Mucosa of gallbladder (tissue), 1 donor: ENCODE results near the gene PLEKHG3. TPM values are rescaled to one million over a fixed set of nuclear protein-coding genes. Genes with fewer than 3 reads are reported as not detected.

Source experiments
- DNase-seq: peaks from one replicate; pipeline ENCODE4 v3.0.0-alpha.2; 2020; ENCODE audit warnings: low spot score
- total RNA-seq: library from RNA; stranded (reverse); gene quantifications from one replicate; pipeline ENCODE4 v1.2.1, GENCODE V29; 2021
- donor health status: DM: no; HTN: no; CAD: no.

The PLEKHG3 gene
- total RNA-seq, 1 donor from 2014 or later, result 101 TPM

- DNase-seq, result no peak
Observed at GRCh38 chr14:64706593-64707193, 2.5 kb downstream of the PLEKHG3 start.

DNA sequence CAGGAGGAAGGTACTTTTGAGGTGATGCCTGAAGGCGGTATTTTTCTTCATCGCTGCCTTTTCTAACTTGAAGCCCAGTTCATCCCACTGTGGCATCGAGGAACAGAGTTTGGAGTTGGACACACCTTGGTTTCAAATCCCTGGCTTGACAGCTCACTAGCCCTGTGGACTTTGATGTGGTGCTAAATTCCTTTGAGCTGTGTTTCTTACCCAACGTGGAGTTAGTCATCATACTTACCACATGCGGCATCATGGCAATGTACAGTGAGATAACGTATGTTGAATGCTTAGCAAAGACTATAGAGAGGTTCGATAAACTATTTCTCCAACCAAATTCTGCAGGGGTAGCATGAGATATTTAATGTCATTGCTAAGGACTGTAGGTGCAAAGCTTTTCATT lies 3.4 kb downstream of the PLEKHG3 start:
- no peak for DNase-seq

DNA sequence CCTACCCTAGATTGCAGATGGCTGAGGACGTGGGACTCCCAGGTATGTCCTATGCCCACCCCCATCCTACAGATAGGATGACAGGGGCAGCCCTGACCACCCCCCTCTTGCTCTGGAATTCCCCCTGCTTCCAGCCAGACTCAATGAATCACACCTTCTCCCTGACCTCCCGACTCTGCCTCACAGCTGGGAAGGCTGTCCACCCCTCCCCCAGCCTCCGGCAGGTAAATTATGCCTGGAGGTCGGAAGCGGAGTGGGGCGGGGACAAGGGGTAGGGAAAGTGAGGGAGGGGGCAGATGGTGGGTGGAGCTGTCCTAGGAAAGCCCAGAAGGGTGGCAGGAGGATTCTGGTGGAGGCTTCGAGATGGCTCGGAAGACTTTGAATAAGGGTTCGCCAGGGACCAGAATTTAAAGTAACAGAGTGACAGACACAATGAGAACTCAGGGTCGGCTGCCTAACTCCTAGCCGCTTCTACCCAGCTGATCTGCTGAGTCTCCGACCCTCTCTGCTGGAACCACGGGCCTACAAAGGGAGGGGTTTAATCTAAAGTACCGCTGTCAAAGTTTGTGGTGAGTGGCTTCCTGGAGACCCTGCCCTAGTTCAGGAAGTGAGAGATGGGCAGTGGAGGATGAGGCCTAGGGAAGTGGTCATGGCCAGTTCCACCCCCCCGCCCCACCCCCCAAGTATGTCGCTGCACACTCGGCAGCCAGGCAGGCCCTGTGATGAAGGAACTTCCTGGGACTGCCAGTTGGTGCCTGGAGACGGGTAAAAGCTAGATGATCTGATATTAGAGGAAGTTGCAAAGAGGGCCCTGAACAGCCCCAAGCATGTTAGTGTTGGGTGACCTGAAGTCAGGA lies 4.2 kb downstream of the PLEKHG3 start:
- no peak for DNase-seq

DNA sequence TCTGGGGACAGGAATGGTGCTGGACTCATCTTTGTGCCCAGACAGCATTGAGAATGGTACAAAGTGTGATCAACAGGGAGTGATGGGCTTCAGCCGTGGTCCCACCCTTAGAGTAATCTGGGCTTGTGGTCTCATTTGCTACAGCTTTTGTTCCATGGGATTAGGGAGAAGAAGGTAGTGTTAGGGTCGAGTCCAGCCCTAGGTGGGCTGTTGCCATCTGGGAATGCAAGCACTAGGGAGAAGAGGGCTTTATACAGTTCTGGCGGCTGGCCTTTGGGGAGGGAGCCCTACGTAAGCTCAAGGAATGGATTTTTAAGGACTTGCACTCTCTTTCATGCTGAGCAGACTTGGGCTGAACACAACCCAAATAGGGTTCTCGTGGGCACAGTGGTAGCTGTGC lies 4.9 kb downstream of the PLEKHG3 start:
- DNase-seq, result no peak

GRCh38 chr14:64711039-64711438 lies 6.8 kb downstream of the PLEKHG3 start:
- no peak for DNase-seq

- no peak for DNase-seq
Observed at GRCh38 chr14:64713677-64714076, 9.5 kb downstream of the PLEKHG3 start.

- no peak for DNase-seq
Observed at GRCh38 chr14:64714432-64715025, 10.3 kb downstream of the PLEKHG3 start.

- DNase-seq, result no peak
Observed at GRCh38 chr14:64715146-64715627, 11.0 kb downstream of the PLEKHG3 start.

- no peak for DNase-seq
Observed at GRCh38 chr14:64715628-64716412, 11.6 kb downstream of the PLEKHG3 start.

DNA sequence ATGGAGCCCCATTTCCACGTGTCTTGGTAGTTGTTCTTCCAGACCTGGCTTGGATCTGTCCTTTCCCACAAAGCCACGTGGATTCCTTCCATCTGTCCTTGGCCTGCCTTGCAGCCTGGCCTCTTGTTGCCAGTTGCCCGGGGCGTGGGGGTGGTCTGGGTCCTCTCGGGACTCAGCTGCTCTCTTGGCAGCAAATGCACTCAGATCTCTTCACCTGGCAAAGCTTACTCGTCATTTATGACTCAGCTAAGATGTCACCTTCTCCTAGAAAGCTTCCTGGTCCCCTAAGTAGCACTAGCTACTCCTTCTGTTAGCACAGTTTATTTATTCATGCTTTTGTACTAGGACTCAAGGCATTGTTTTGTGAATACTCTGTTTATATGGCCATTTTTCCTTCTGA lies 13.6 kb downstream of the PLEKHG3 start:
- DNase-seq, result no peak

DNA sequence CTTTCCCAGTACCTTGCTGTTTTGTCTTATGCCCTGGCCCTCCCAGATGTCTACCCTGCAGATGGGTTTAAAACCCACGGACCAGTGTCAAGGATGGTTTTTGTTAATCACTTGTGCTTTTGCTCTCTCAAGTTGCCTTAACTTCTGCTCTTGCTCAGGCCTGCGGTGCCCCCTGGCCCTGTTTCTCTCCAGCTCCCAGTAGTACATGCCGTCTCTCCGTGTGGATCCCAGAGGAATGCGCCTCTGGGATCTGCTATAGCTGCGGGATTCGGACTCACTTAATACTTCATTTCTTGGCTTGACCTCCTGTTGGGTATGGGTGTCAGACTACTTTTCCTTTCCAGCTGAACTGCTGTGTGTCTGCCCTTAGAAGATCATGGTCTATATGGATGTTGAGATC lies 14.5 kb downstream of the PLEKHG3 start:
- DNase-seq, result no peak

- DNase-seq, result no peak
Observed at GRCh38 chr14:64719601-64720000, 15.4 kb downstream of the PLEKHG3 start.

GRCh38 chr14:64720131-64720576 lies 15.9 kb downstream of the PLEKHG3 start:
- DNase-seq, result peak; percentile 83

- peak; percentile 78 for DNase-seq
Observed at GRCh38 chr14:64721391-64721791, 17.2 kb downstream of the PLEKHG3 start.

DNA sequence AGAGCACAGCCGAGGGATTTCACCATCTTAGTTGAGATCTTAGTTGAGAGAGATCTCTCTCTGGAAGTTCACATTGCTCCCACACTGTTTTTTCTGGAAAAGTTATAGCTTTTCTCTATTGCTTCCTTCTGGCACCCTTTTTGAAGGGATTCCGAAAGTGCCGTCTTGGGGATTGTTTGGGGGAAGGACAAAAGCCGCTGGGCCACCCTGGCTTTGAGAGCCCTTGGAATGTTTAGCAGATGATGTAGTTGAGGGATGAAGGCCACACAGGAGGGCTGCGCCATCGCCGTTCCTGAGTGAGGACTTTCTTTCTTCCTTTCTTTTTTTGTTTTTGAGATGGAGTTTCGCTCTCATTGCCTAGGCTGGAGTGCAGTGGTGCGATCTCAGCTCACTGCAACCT lies 17.7 kb downstream of the PLEKHG3 start:
- DNase-seq, result no peak

GRCh38 chr14:64722842-64723447 lies 18.7 kb downstream of the PLEKHG3 start:
- no peak for DNase-seq

DNA sequence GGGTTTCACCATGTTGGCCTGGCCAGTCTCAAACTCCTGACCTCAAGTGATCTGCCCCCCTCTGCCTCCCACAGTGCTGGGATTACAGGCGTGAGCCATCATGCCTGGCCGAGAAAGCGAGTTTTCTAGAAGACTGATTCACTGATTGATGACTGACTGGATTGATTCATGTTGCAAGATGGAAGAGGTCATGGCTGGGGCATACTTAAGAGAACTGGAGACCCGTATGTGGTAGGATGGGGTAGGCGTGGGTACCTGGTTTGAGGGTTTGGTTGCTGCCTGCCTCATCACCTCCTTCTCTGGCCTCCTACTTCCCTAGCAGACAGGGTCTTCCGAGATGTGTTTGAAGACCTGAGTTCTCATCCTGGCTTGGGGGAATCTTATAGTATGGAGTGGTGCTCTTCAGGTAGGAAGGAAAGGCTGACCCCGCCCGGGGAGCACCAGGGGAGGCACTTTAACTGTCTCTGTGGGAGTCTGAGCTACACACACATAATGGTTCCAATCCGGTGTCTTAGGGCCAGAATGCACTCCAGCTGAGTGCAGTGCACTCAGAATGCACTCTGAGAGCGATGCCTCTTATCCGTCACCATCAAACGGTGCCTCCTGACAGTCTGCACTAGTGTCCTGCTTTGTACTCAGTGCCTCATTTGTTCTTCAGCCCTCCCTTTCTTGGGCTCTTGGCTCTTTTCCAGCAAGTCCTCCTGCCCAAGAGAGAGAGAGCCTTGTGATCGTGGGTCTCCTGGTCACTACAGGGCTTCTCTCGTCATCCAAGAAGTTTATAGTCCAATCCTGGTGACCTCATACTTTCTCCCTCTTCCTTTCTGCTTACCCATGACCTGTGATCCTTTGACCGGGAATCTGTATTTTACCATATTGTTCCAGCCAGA lies 19.7 kb downstream of the PLEKHG3 start:
- DNase-seq, result peak; percentile 46

DNA sequence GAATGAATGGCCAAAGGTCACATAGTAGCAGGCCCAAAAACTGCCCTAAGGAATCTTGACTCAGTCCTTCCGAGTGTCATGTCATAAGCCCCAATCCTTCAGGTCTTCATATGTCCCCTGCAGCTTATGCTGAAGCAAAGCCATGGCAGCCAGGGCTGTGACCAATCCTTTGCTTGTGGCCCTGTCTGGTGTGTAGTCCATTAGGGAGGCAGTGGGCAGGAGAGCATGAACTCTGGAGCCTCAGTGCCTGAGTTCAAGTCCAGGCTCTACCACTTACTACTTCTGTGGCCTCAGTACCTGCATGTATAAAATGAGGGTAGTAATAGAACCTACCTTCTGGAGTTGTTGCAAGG lies 20.3 kb downstream of the PLEKHG3 start:
- DNase-seq, result no peak

GRCh38 chr14:64725261-64725815 lies 21.1 kb downstream of the PLEKHG3 start:
- DNase-seq, result no peak

GRCh38 chr14:64725879-64726584 lies 21.8 kb downstream of the PLEKHG3 start:
- DNase-seq, result no peak
